PC-9 (cell line): Measurements from ENCODE around the gene SHF.

Source experiments
- EZH2 ChIP-seq: fragments of 200-600 bp; sonication (generic); IDR thresholded peaks from 2 replicates; pipeline ENCODE4 v1.8.0; 2017; ENCODE audit warnings: antibody characterized with exemption, low read depth
- TF ChIP-seq, protein P1 (sequence below): fragments of 200-600 bp; sonication (generic); conservative IDR thresholded peaks from 2 replicates; pipeline ENCODE4 v1.6.1; 2017; ENCODE audit warnings: mixed run types, antibody characterized with exemption, mild to moderate bottlenecking, moderate library complexity

GRCh38 chr15:45228931-45229330 is 41.2 kb upstream of the SHF start:
- TF ChIP-seq, protein P1, sequence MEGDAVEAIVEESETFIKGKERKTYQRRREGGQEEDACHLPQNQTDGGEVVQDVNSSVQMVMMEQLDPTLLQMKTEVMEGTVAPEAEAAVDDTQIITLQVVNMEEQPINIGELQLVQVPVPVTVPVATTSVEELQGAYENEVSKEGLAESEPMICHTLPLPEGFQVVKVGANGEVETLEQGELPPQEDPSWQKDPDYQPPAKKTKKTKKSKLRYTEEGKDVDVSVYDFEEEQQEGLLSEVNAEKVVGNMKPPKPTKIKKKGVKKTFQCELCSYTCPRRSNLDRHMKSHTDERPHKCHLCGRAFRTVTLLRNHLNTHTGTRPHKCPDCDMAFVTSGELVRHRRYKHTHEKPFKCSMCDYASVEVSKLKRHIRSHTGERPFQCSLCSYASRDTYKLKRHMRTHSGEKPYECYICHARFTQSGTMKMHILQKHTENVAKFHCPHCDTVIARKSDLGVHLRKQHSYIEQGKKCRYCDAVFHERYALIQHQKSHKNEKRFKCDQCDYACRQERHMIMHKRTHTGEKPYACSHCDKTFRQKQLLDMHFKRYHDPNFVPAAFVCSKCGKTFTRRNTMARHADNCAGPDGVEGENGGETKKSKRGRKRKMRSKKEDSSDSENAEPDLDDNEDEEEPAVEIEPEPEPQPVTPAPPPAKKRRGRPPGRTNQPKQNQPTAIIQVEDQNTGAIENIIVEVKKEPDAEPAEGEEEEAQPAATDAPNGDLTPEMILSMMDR = no peak
- no peak for TF ChIP-seq EZH2
